SJSA1 (cell line): ENCODE data around the gene TMTC1. TPM values are rescaled to one million over a fixed set of nuclear protein-coding genes. Genes with fewer than 3 reads are reported as not detected.

ENCODE experiments used
- DNase-seq, 2 experiments: peaks; one replicate each; pipeline ENCODE4 v3.0.0-alpha.2; 2015 to 2020; ENCODE audit warnings: low spot score in 2 of 2, low read depth in 1 of 2
- H3K27ac ChIP-seq: fragments of 250-450 bp; sonication (Bioruptor Pico); 2 replicates; pipeline ENCODE4 v1.5.1; 2020; ENCODE audit warnings: mild to moderate bottlenecking, moderate library complexity
- H3K27me3 ChIP-seq: fragments of 250-450 bp; sonication (Bioruptor Pico); replicated peaks from 2 replicates; pipeline ENCODE4 v1.5.1; 2020; ENCODE audit warnings: mild to moderate bottlenecking, moderate library complexity
- H3K36me3 ChIP-seq: fragments of 250-450 bp; sonication (Bioruptor Pico); 2 replicates; pipeline ENCODE4 v1.5.1; 2020; ENCODE audit warnings: mild to moderate bottlenecking
- H3K4me1 ChIP-seq: fragments of 250-450 bp; sonication (Bioruptor Pico); replicated peaks from 2 replicates; pipeline ENCODE4 v1.6.1; 2021; ENCODE audit warnings: mild to moderate bottlenecking
- H3K4me3 ChIP-seq: fragments of 250-450 bp; sonication (Bioruptor Pico); 2 replicates; pipeline ENCODE4 v1.5.1; 2020; ENCODE audit warnings: mild to moderate bottlenecking
- H3K9me3 ChIP-seq: fragments of 250-450 bp; sonication (Bioruptor Pico); replicated peaks from 2 replicates; pipeline ENCODE4 v1.5.1; 2020; ENCODE audit warnings: mild to moderate bottlenecking
- total RNA-seq: library from RNA; depleted of rRNA; stranded (reverse); fragments of >200 nt; shearing (Covaris generic); gene quantifications from 2 replicates; pipeline ENCODE4 v1.2.3, GENCODE V29; 2014

TMTC1 gene
- total RNA-seq, 1 experiment from 2014 or later = 0.21 TPM

- Histone ChIP-seq H3K27me3 (no peaks in the 10 kb centered on the region), H3K4me3 (no peak overlapping the region), H3K4me1 (no peaks in the 10 kb centered on the region), H3K36me3 (no peaks in the 10 kb centered on the region), H3K9me3 (no peaks in the 10 kb centered on the region), H3K27ac (no peak overlapping the region)
- DNase-seq = no peak
Observed at GRCh38 chr12:29706311-29706710, 77.4 kb downstream of the TMTC1 start.

GRCh38 chr12:29703528-29703927, 80.2 kb downstream of the TMTC1 start:
- Histone ChIP-seq H3K4me1 (no peaks in the 10 kb centered on the region), H3K27ac (no peak overlapping the region), H3K9me3 (no peaks in the 10 kb centered on the region; the same call in 1 of the 2 replicates), H3K27me3 (no peaks in the 10 kb centered on the region), H3K4me3 (no peak overlapping the region), H3K36me3 (no peaks in the 10 kb centered on the region)
- no peak for DNase-seq

GRCh38 chr12:29702972-29703371, 80.8 kb downstream of the TMTC1 start:
- H3K4me3 ChIP-seq = no peak overlapping the region
- no peaks in the 10 kb centered on the region for H3K4me1 ChIP-seq
- no peaks in the 10 kb centered on the region for H3K36me3 ChIP-seq
- H3K27ac ChIP-seq = no peak overlapping the region
- H3K9me3 ChIP-seq = no peaks in the 10 kb centered on the region; the same call in 1 of the 2 replicates
- H3K27me3 ChIP-seq = no peaks in the 10 kb centered on the region
- DNase-seq = no peak

GRCh38 chr12:29702222-29702621, 81.5 kb downstream of the TMTC1 start:
- H3K4me3 ChIP-seq = no peak overlapping the region
- H3K36me3 ChIP-seq = no peaks in the 10 kb centered on the region
- DNase-seq = no peak
- no peaks in the 10 kb centered on the region; the same call in 1 of the 2 replicates for H3K9me3 ChIP-seq
- no peaks in the 10 kb centered on the region for H3K4me1 ChIP-seq
- H3K27me3 ChIP-seq = no peaks in the 10 kb centered on the region
- no peak overlapping the region for H3K27ac ChIP-seq

- no peak for DNase-seq
- H3K27ac ChIP-seq = no peak overlapping the region
Observed at GRCh38 chr12:29700761-29701481, 82.8 kb downstream of the TMTC1 start.

GRCh38 chr12:29698756-29699155, 85.0 kb downstream of the TMTC1 start:
- no peaks in the 10 kb centered on the region for H3K4me1 ChIP-seq
- H3K4me3 ChIP-seq = no peak overlapping the region
- DNase-seq = no peak
- no peaks in the 10 kb centered on the region; the same call in 1 of the 2 replicates for H3K9me3 ChIP-seq
- no peaks in the 10 kb centered on the region for H3K36me3 ChIP-seq
- H3K27ac ChIP-seq = no peak overlapping the region
- no peaks in the 10 kb centered on the region for H3K27me3 ChIP-seq

More at GRCh38 chr12:29700761-29701481, 82.8 kb downstream of the TMTC1 start:
- no peaks in the 10 kb centered on the region; the same call in 1 of the 2 replicates for H3K9me3 ChIP-seq
- H3K4me1 ChIP-seq = no peaks in the 10 kb centered on the region
- H3K4me3 ChIP-seq = no peak overlapping the region
- no peaks in the 10 kb centered on the region for H3K27me3 ChIP-seq
- H3K36me3 ChIP-seq = no peaks in the 10 kb centered on the region

- no peak for DNase-seq
- no peaks in the 10 kb centered on the region for H3K36me3 ChIP-seq
- H3K27me3 ChIP-seq = no peaks in the 10 kb centered on the region
- no peak overlapping the region for H3K27ac ChIP-seq
- H3K9me3 ChIP-seq = no peaks in the 10 kb centered on the region; the same call in 1 of the 2 replicates
- H3K4me3 ChIP-seq = no peak overlapping the region
- no peaks in the 10 kb centered on the region for H3K4me1 ChIP-seq
Observed at GRCh38 chr12:29695800-29696199, 87.9 kb downstream of the TMTC1 start.

- Histone ChIP-seq H3K4me1 (no peaks in the 10 kb centered on the region), H3K27me3 (no peaks in the 10 kb centered on the region), H3K9me3 (no peaks in the 10 kb centered on the region; the same call in 1 of the 2 replicates), H3K27ac (no peak overlapping the region), H3K4me3 (no peak overlapping the region), H3K36me3 (no peaks in the 10 kb centered on the region)
- no peak for DNase-seq
Observed at GRCh38 chr12:29695026-29695425, 88.7 kb downstream of the TMTC1 start.

GRCh38 chr12:29694002-29694401, 89.7 kb downstream of the TMTC1 start:
- no peak overlapping the region for H3K4me3 ChIP-seq
- DNase-seq = no peak
- H3K9me3 ChIP-seq = no peaks in the 10 kb centered on the region; the same call in 1 of the 2 replicates
- H3K4me1 ChIP-seq = no peaks in the 10 kb centered on the region
- H3K27ac ChIP-seq = no peak overlapping the region
- H3K36me3 ChIP-seq = no peaks in the 10 kb centered on the region
- H3K27me3 ChIP-seq = no peaks in the 10 kb centered on the region

- Histone ChIP-seq H3K36me3 (no peaks in the 10 kb centered on the region), H3K4me3 (no peak overlapping the region), H3K4me1 (no peaks in the 10 kb centered on the region), H3K27me3 (0 out of 2 replicates have a peak, but pooled peaks cover 2% of the 10 kb centered on the region), H3K27ac (no peak overlapping the region), H3K9me3 (no peaks in the 10 kb centered on the region)
- no peak for DNase-seq
Observed at GRCh38 chr12:29692237-29692636, 91.5 kb downstream of the TMTC1 start.

GRCh38 chr12:29691161-29691854, 92.4 kb downstream of the TMTC1 start:
- no peaks in the 10 kb centered on the region for H3K36me3 ChIP-seq
- no peak overlapping the region for H3K4me3 ChIP-seq
- no peak overlapping the region for H3K27ac ChIP-seq
- H3K9me3 ChIP-seq = no peaks in the 10 kb centered on the region
- no peak for DNase-seq
- H3K4me1 ChIP-seq = no peaks in the 10 kb centered on the region
- 0 out of 2 replicates have a peak, but pooled peaks cover 3% of the 10 kb centered on the region for H3K27me3 ChIP-seq

GRCh38 chr12:29690728-29691127, 93.0 kb downstream of the TMTC1 start:
- DNase-seq = no peak
- no peaks in the 10 kb centered on the region for H3K36me3 ChIP-seq
- H3K4me3 ChIP-seq = no peak overlapping the region
- no peaks in the 10 kb centered on the region for H3K4me1 ChIP-seq
- no peak overlapping the region for H3K27ac ChIP-seq
- H3K27me3 ChIP-seq = 0 out of 2 replicates have a peak, but pooled peaks cover 3% of the 10 kb centered on the region
- no peaks in the 10 kb centered on the region for H3K9me3 ChIP-seq

GRCh38 chr12:29688914-29689313, 94.8 kb downstream of the TMTC1 start:
- H3K4me3 ChIP-seq = no peak overlapping the region
- DNase-seq = no peak
- no peaks in the 10 kb centered on the region for H3K36me3 ChIP-seq
- H3K9me3 ChIP-seq = no peaks in the 10 kb centered on the region
- H3K27me3 ChIP-seq = peaks cover 5% of the 10 kb centered on the region; the same call in 1 of the 2 replicates
- no peaks in the 10 kb centered on the region for H3K4me1 ChIP-seq
- H3K27ac ChIP-seq = no peak overlapping the region

- Histone ChIP-seq H3K27ac (no peak overlapping the region), H3K4me1 (no peaks in the 10 kb centered on the region), H3K27me3 (peaks cover 11% of the 10 kb centered on the region), H3K9me3 (no peaks in the 10 kb centered on the region), H3K36me3 (no peaks in the 10 kb centered on the region), H3K4me3 (no peak overlapping the region)
- DNase-seq = no peak
Observed at GRCh38 chr12:29682088-29682487, 101.7 kb downstream of the TMTC1 start.
